Posterior vena cava (tissue), 2 donors: ENCODE results near the gene CD37. TPM values are rescaled to one million over a fixed set of nuclear protein-coding genes. Genes with fewer than 3 reads are reported as not detected.
"Not testable (repeated sequence)": the region's sequence is repeated elsewhere in the genome, so short reads cannot be mapped to it uniquely, and the experiment has no call there.

Experiments
- DNase-seq: peaks from one replicate; pipeline ENCODE4 v3.0.0-alpha.2; 2020; ENCODE audit warnings: low spot score
- intact Hi-C, 2 donors: fragments of 100-400 bp; cut with DNase I; formaldehyde crosslinking; loops; one replicate each; pipeline versions ENCODE4 v1.14.1 to v1.14.2; 2022 to 2023
- microRNA-seq, 2 donors: library from miRNA; unstranded; fragments of <30 nt; microRNA quantifications; one replicate each; pipeline ENCODE4 v1.2.0, GENCODE V29; 2020 to 2021; ENCODE audit warnings: borderline microRNAs expressed in 2 of 2
- total RNA-seq, 2 donors: library from RNA; stranded (reverse); fragmentation: NEBNext Ultra II Directional; extraction: Animal tissue kit (Norgen Biotek cat#: 25700); gene quantifications; one replicate each; pipeline ENCODE4 v1.2.1, GENCODE V29; 2021
- donor health status: DM: yes; HTN: yes; CAD: no.
- donor health status: DM: yes; HTN: yes; CAD: no.

CD37 gene
- total RNA-seq, 2 donors from 2014 or later, result 11.5 to 19.6 TPM

- peak; percentile 80 for DNase-seq
These were observed 29.0 kb downstream of the CD37 start for GRCh38 chr19:49364083-49364737.

GRCh38 chr19:49366110-49366509 lies 30.9 kb downstream of the CD37 start:
- intact Hi-C loops, result no loop called here

More at GRCh38 chr19:49364083-49364737, 29.0 kb downstream of the CD37 start:
- intact Hi-C loops, result no loop called here

GRCh38 chr19:49368711-49369358 lies 33.6 kb downstream of the CD37 start:
- intact Hi-C loops, result no loop called here
- DNase-seq, result no peak

More at GRCh38 chr19:49366110-49366509, 30.9 kb downstream of the CD37 start:
- DNase-seq, result no peak

DNA sequence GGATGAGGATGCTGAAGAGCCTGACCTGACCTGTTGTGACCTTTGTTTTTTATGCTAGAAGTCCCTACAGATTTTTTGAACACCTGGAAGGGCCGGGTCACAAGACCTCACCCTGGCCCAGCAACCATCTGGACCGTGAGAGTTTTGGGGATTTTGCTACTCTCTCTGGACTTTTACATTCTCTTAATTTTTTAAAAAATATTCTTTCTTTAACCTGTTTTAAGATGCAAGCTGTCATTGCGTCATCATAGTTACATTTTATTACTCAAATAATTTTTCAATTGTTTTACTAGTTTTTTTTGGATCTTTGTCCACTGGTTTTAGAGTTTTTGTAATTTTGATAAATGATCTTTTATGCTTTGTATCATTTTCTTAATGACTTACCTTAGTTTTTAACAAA lies 36.0 kb downstream of the CD37 start:
- intact Hi-C loops, result no loop called here
- no peak for DNase-seq

DNA sequence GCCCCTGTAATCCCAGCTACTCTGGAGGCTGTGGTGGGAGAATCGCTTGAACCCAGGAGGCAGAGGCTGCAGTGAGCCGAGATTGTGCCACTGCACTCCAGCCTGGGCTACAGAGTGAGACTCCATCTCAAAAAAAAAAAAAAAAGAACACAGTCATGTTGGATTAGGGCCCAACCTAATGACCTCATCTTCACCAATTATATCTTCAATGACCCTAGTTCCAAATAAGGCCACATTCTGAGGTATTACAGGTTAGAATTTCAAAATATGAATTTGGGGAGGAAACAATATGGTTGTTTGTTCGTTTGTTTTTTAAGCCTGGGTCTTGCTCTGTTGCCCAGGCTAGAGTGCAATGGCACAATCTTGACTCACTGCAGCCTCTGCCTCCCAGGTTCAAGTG lies 38.0 kb downstream of the CD37 start:
- intact Hi-C loops, DNase-seq: not testable (repeated sequence)

- peak; percentile 56 for DNase-seq
- intact Hi-C loops, result no loop called here
These were observed 39.6 kb downstream of the CD37 start for GRCh38 chr19:49374665-49375434.

DNA sequence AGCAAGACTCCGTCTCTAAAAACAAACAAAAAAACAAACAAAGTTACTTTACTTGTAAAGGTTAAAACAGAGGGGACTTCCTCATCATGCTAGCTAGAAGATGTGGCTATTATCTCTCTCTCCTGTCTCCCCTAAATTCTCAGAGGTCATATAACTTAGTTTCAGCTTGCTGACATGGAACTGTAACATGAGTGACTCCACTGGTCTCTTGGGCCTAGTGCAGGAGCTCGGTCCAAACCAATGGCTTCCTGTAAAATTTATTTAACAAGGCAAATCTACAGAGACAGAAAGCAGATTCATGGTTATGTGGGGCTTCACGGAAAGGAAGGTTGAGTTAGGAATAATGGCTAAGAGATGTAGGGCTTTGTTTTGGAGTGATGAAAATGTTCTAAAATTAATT lies 43.3 kb downstream of the CD37 start:
- DNase-seq, result no peak
- intact Hi-C loops, result no loop called here

DNA sequence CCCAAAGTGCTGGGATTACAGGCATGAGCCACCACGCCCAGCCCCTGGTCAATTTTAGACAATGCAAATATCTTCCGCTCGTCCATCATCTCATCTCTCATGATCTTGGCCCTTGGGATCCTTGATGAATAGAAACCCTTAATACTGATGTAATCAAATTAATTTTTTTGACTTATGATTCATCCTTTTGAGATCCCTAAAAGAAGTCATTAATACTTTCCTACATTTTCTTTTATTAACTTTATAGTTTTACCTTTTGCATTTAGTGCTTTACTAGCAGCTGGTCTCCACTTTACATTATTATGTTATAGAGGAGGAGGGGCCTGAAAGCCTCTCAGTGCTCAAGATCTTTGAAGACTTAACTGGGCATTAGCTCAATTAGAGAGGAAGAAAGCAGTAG lies 45.2 kb downstream of the CD37 start:
- DNase-seq, result no peak
- intact Hi-C loops, result no loop called here

DNA sequence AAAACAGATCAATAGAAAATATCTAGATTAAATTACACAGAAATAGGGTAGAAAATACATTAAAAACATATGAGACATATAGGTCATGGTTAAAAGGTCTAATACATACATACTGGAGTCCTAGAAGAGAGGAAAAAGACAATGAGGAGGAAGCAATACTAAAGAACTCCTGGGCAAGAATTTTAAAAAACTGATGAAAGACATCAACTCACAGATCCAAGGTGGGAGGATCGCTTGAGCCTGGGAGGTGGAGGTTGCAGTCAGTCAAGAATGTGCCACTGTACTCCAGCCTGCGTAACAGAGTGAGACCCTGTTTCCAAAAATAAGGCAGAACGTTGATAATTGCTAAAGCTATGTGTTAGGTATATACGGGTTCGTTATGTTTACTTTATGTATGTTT lies 47.4 kb downstream of the CD37 start:
- intact Hi-C loops, result no loop called here
- DNase-seq, result no peak

GRCh38 chr19:49383599-49383998 lies 48.4 kb downstream of the CD37 start:
- intact Hi-C loops, result no loop called here
- no peak for DNase-seq

DNA sequence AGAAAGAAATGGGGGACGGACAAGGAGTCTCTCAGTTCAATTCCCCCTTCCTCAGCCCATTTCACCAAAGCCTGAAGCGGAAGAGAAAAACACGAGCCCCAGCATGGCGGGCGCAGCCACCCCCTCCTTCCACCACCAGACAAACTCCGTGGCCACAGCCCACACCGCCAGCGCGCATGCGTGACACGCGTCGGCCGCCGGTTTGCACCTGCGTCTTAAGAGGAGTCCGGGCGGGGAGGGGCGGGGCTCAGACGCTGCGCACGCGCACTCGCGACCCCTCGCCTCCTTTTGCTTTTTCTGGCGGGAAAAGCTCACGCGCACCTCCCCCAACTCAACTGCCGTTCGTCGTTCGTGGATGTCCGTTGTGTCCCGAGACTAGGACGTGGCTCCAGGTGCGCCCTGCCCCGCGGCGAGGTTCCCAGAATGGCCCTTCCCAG lies 52.7 kb downstream of the CD37 start, which contains the start of gene KASH5:
TSS of gene KASH5 (plus strand) at position 314 of the 437 bp plus-strand sequence. CDS start 2,635 bp downstream, outside the sequence.
- peak; percentile 95 for DNase-seq
- intact Hi-C loops, result no loop called here

GRCh38 chr19:49389406-49389805 lies 54.2 kb downstream of the CD37 start:
- DNase-seq, result peak; percentile 72
- intact Hi-C loops, result no loop called here

Small RNAs within 50 kb of the gene (microRNA-seq; reads per million reads assigned to microRNA genes)
- gene MIR4324, result 0 to 0.26 reads per million in 2 donors

Other genes with a start within 250 kb of the CD37 start
- gene SNRNP70, start 250.0 kb upstream of the CD37 start, total RNA-seq, result 100 to 1,000 TPM; 114 to 124 TPM
- 1 to 10 TPM; 9.0 to 9.3 TPM for gene LIN7B, start 221.0 kb upstream of the CD37 start, total RNA-seq
- gene C19orf73, start 216.3 kb upstream of the CD37 start, total RNA-seq, result under 1 TPM in 1 of 2 donors, not detected in 1; 0.81 TPM
- gene PPFIA3, start 215.9 kb upstream of the CD37 start, total RNA-seq, result 1 to 10 TPM; 3.6 to 4.9 TPM
- gene HRC, start 180.0 kb upstream of the CD37 start, total RNA-seq, result 1 to 10 TPM; 1.1 to 2.4 TPM
- 10 to 100 TPM; 20.5 to 36.0 TPM for gene TRPM4, start 177.6 kb upstream of the CD37 start, total RNA-seq
- 1 to 10 TPM; 1.7 to 2.6 TPM for gene SLC6A16, start 10.2 kb upstream of the CD37 start, total RNA-seq
- gene TEAD2, start 27.0 kb downstream of the CD37 start, total RNA-seq, result 10 to 100 TPM; 31.0 to 32.4 TPM
- gene DKKL1, start 28.5 kb downstream of the CD37 start, total RNA-seq, result not detected
- gene KASH5, start 52.8 kb downstream of the CD37 start, total RNA-seq, result not detected
- gene PTH2, start 88.0 kb downstream of the CD37 start, total RNA-seq, result not detected
- gene GFY, start 90.0 kb downstream of the CD37 start, total RNA-seq, result not detected
- gene SLC17A7, start 106.1 kb downstream of the CD37 start, total RNA-seq, result 1 to 10 TPM; 1.5 to 2.8 TPM
- 10 to 100 TPM; 34.4 to 36.6 TPM for gene PIH1D1, start 116.4 kb downstream of the CD37 start, total RNA-seq
- 10 to 100 TPM; 17.3 to 24.2 TPM for gene ALDH16A1, start 117.8 kb downstream of the CD37 start, total RNA-seq
- 10 to 100 TPM in 1 of 2 donors, 1 to 10 TPM in 1; 7.3 to 12.0 TPM for gene FLT3LG, start 138.8 kb downstream of the CD37 start, total RNA-seq
- gene RPL13A, start 152.2 kb downstream of the CD37 start, total RNA-seq, result 1,000 to 10,000 TPM; 1,658 to 1,769 TPM
- 1,000 to 10,000 TPM; 1,242 to 1,344 TPM for gene RPS11, start 161.0 kb downstream of the CD37 start, total RNA-seq
- gene FCGRT, start 177.3 kb downstream of the CD37 start, total RNA-seq, result 100 to 1,000 TPM; 192 to 304 TPM
- gene RCN3, start 192.6 kb downstream of the CD37 start, total RNA-seq, result 100 to 1,000 TPM in 1 of 2 donors, 10 to 100 TPM in 1; 94.0 to 128 TPM
- gene NOSIP, start 245.2 kb downstream of the CD37 start, total RNA-seq, result 10 to 100 TPM; 35.8 to 36.0 TPM
- under 1 TPM; 0.46 to 0.52 TPM for gene PRRG2, start 245.9 kb downstream of the CD37 start, total RNA-seq